ENCODE results near the gene KLC4. TPM values are rescaled to one million over a fixed set of nuclear protein-coding genes. Genes with fewer than 3 reads are reported as not detected.
"Not testable (repeated sequence)": the region's sequence is repeated elsewhere in the genome, so short reads cannot be mapped to it uniquely, and the experiment has no call there.

The KLC4 gene
- total RNA-seq, 1 experiment from 2014 or later: 50.7 TPM

GRCh38 chr6:43037197-43037596 lies 22.2 kb upstream of the KLC4 start:
- CTCF ChIA-PET: interaction anchor here (1.0 to 1.8 kb wide), 2 partner anchors 22 to 107 kb away, joined by 3 to 4 read pairs; partner anchors contain the start of genes KLC4 and MRPL2
- Mint-ChIP-seq H3K36me3 (ENCODE audit: insufficient read depth, unreplicated experiment) (peaks cover 72% of the 10 kb centered on the region), H3K9me3 (ENCODE audit: low read depth, unreplicated experiment) (no peaks in the 10 kb centered on the region), H3K27me3 (ENCODE audit: unreplicated experiment) (no peaks in the 10 kb centered on the region), H3K4me3 (ENCODE audit: low read depth, unreplicated experiment) (no peak overlapping the region), H3K4me1 (ENCODE audit: low read depth, unreplicated experiment) (no peaks in the 10 kb centered on the region), H3K27ac (ENCODE audit: unreplicated experiment) (no peak overlapping the region)
- TF ChIP-seq CTCF (IDR thresholded peaks at IDR 0.05; ENCODE audit: unreplicated experiment): no peak
- no TSS peak for BruUV-seq (replicated peaks)
- intact Hi-C loops (cut with micrococcal nuclease; ENCODE audit: unreplicated experiment): no loop called here
- DNase-seq: no peak

DNA sequence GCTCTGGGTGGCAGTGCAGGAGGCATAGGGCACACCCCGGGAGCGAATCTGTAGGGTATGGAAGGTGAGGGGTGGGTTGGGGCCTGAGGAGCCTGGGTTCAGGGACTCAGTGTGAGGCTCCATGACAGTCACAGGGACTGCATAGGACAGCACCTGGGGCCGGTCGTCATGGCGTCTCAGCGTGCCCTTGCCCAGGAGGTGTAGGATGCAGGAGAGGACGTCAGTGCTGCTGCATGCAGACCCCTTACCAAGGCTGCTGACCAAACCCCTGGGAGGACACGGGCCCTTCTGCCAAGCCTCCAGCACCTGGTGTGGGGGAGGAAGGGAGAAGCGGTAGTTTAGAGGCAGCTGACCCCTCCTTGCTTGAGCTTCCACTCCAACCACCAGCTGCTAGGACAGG lies 21.7 kb upstream of the KLC4 start:
- Mint-ChIP-seq H3K27ac (ENCODE audit: unreplicated experiment) (no peak overlapping the region), H3K4me1 (ENCODE audit: low read depth, unreplicated experiment) (no peaks in the 10 kb centered on the region), H3K36me3 (ENCODE audit: insufficient read depth, unreplicated experiment) (peaks cover 67% of the 10 kb centered on the region), H3K9me3 (ENCODE audit: low read depth, unreplicated experiment) (no peaks in the 10 kb centered on the region), H3K27me3 (ENCODE audit: unreplicated experiment) (no peaks in the 10 kb centered on the region), H3K4me3 (ENCODE audit: low read depth, unreplicated experiment) (no peak overlapping the region)
- CTCF ChIA-PET: interaction anchor here (1.0 to 1.8 kb wide), 2 partner anchors 22 to 106 kb away, joined by 3 to 4 read pairs; partner anchors contain the start of genes KLC4 and MRPL2
- intact Hi-C loops (cut with micrococcal nuclease; ENCODE audit: unreplicated experiment): no loop called here
- TSS peak; percentile 11 for BruUV-seq (replicated peaks)
- no peak for DNase-seq
- no peak for TF ChIP-seq CTCF (IDR thresholded peaks at IDR 0.05; ENCODE audit: unreplicated experiment)

DNA sequence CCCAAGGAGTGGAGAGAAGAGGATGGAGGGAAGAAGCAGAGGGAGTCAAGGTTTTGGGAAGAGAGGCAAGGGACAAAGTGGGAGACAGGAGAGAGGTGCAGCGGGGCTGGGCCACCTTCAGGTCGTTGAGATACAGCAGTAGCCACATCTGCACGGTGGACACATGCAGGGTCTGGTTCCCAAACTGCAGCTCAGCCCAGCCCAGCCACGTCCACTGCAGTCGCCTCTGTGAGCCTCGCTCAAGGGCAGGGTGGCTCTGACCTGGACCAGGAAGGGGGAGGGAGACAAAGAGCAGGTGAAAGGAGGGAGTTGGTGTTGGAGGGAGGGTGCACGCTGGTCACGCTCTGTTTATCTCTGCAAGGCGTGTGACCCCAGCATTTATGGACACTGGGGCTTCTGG lies 20.7 kb upstream of the KLC4 start:
- DNase-seq: no peak
- no TSS peak for BruUV-seq (replicated peaks)
- Mint-ChIP-seq H3K36me3 (ENCODE audit: insufficient read depth, unreplicated experiment) (peaks cover 57% of the 10 kb centered on the region), H3K27me3 (ENCODE audit: unreplicated experiment) (no peaks in the 10 kb centered on the region), H3K27ac (ENCODE audit: unreplicated experiment) (no peak overlapping the region), H3K9me3 (ENCODE audit: low read depth, unreplicated experiment) (no peaks in the 10 kb centered on the region), H3K4me3 (ENCODE audit: low read depth, unreplicated experiment) (no peak overlapping the region), H3K4me1 (ENCODE audit: low read depth, unreplicated experiment) (no peaks in the 10 kb centered on the region)
- CTCF ChIA-PET: interaction anchor here (1.8 kb wide), 1 partner anchor 105 kb away, joined by 4 read pairs; no protein-coding TSS in a partner anchor
- intact Hi-C loops (cut with micrococcal nuclease; ENCODE audit: unreplicated experiment): no loop called here
- TF ChIP-seq CTCF (IDR thresholded peaks at IDR 0.05; ENCODE audit: unreplicated experiment): no peak

DNA sequence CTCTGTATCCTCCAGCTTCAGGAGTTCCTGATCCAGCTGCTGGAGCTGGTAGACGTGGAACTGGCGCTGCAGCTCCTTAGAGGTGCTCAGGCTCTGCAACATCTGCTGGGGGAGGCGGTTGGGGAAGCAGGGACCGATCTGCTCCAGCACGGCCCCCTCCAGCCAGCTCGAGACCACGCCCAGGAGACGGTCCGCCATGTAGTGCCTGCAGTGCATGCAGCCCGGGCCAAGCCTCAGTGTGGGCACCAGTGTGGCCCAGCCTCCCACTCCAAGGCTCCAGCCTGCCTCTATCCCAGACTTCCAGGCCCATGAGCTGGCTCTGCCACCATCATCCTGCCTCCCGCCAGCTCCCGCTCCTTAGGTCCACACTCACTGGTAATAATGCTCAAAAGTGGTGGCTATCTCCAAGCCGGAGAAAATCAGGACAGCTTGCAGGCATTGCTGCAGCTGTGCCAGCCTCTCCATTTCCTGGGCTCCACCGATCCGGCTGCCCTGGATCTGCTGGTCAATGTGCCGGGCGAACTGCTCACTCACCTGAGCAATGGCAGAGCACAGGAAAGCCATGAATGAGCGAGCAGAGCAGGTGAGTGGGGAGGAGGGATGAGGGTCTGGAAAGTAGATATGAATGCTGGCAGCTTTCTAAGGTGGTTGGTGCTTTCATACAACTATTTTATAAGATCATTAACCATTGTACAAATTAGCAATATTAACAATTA lies 18.7 kb upstream of the KLC4 start:
- no peak for TF ChIP-seq CTCF (IDR thresholded peaks at IDR 0.05; ENCODE audit: unreplicated experiment)
- no TSS peak for BruUV-seq (replicated peaks)
- Mint-ChIP-seq H3K36me3 (ENCODE audit: insufficient read depth, unreplicated experiment) (peaks cover 48% of the 10 kb centered on the region), H3K4me3 (ENCODE audit: low read depth, unreplicated experiment) (no peak overlapping the region), H3K27me3 (ENCODE audit: unreplicated experiment) (no peaks in the 10 kb centered on the region), H3K27ac (ENCODE audit: unreplicated experiment) (no peak overlapping the region), H3K9me3 (ENCODE audit: low read depth, unreplicated experiment) (no peaks in the 10 kb centered on the region), H3K4me1 (ENCODE audit: low read depth, unreplicated experiment) (no peaks in the 10 kb centered on the region)
- CTCF ChIA-PET: no interaction called here
- intact Hi-C loops (cut with micrococcal nuclease; ENCODE audit: unreplicated experiment): no loop called here
- DNase-seq: no peak

GRCh38 chr6:43041475-43041874 lies 18.0 kb upstream of the KLC4 start:
- CTCF ChIA-PET: interaction anchor here (0.7 kb wide), 1 partner anchor 77 kb away, joined by 6 read pairs; no protein-coding TSS in a partner anchor
- intact Hi-C loops (cut with micrococcal nuclease; ENCODE audit: unreplicated experiment): not testable (repeated sequence)

More at GRCh38 chr6:43041475-43041874, 18.0 kb upstream of the KLC4 start:
- not testable (repeated sequence) for H3K4me1 Mint-ChIP-seq (ENCODE audit: low read depth, unreplicated experiment); BruUV-seq (replicated peaks); DNase-seq; H3K9me3 Mint-ChIP-seq (ENCODE audit: low read depth, unreplicated experiment); H3K27me3 Mint-ChIP-seq (ENCODE audit: unreplicated experiment); H3K27ac Mint-ChIP-seq (ENCODE audit: unreplicated experiment); H3K4me3 Mint-ChIP-seq (ENCODE audit: low read depth, unreplicated experiment)
- peaks cover 51% of the 10 kb centered on the region for H3K36me3 Mint-ChIP-seq (ENCODE audit: insufficient read depth, unreplicated experiment)

Measured in Calu3 (cell line).